Natural killer cell (primary cell): ENCODE results near the gene OR2V1. TPM values are rescaled to one million over a fixed set of nuclear protein-coding genes. Genes with fewer than 3 reads are reported as not detected.
A peak's percentile ranks its signal among the peaks of the same experiment; 100 is the strongest.

ENCODE experiments used
- ATAC-seq, 3 donors: fragments of 150-1000 bp in 2 of 3; fragments of 200-7000 bp in 1 of 3; cut with Tn5 transposase; 1 replicate in 1 of 3; 2 replicates in 2 of 3; pipeline ENCODE4 v1.10.0; 2021; ENCODE audit warnings: mild to moderate bottlenecking in 2 of 3, moderate library complexity in 2 of 3
- DNase-seq, 2 donors: peaks; one replicate each; pipeline versions ENCODE4 v3.0.0 to v3.0.0-alpha.2; 2013 to 2021; ENCODE audit warnings: mixed read lengths in 1 of 2
- H3K27ac ChIP-seq: one replicate; pipeline ENCODE4 v1.5.1; 2013; ENCODE audit warnings: mild to moderate bottlenecking, low read length
- H3K27me3 ChIP-seq: one replicate; pipeline ENCODE4 v1.6.1; 2013; ENCODE audit warnings: low read length; ENCODE audit not compliant: control insufficient read depth, insufficient read depth
- H3K36me3 ChIP-seq: one replicate; pipeline ENCODE4 v1.6.1; 2013; ENCODE audit warnings: low read length; ENCODE audit not compliant: control insufficient read depth, insufficient read depth
- H3K4me1 ChIP-seq: one replicate; pipeline ENCODE4 v1.6.1; 2013; ENCODE audit warnings: low read length; ENCODE audit not compliant: control insufficient read depth, insufficient read depth
- H3K4me3 ChIP-seq: one replicate; pipeline ENCODE4 v1.5.1; 2013; ENCODE audit warnings: low read length
- H3K9me3 ChIP-seq: one replicate; pipeline ENCODE4 v1.6.1; 2013; ENCODE audit warnings: low read length; ENCODE audit not compliant: control insufficient read depth, insufficient read depth
- H3K27ac Mint-ChIP-seq, 2 donors: one replicate each; pipeline ENCODE4 v1.8.0; 2022; ENCODE audit warnings: mild to moderate bottlenecking in 2 of 2, mixed read lengths in 2 of 2, moderate library complexity in 1 of 2
- H3K27me3 Mint-ChIP-seq, 2 donors: one replicate each; pipeline ENCODE4 v1.8.0; 2022; ENCODE audit warnings: low read depth in 2 of 2, mixed read lengths in 2 of 2
- H3K36me3 Mint-ChIP-seq: one replicate; pipeline ENCODE4 v1.8.0; 2022; ENCODE audit warnings: mixed read lengths
- H3K4me1 Mint-ChIP-seq, 2 donors: one replicate each; pipeline ENCODE4 v1.8.0; 2022; ENCODE audit warnings: mixed read lengths in 2 of 2
- H3K4me3 Mint-ChIP-seq: one replicate; pipeline ENCODE4 v1.8.0; 2022; ENCODE audit warnings: mild to moderate bottlenecking, moderate library complexity, mixed read lengths
- H3K9me3 Mint-ChIP-seq, 2 donors: one replicate each; pipeline ENCODE4 v1.8.0; 2022; ENCODE audit warnings: mixed read lengths in 2 of 2
- CTCF ChIP-seq: fragments of 200-600 bp; IDR thresholded peaks from one replicate; pipeline ENCODE4 v1.8.0; 2022; ENCODE audit warnings: antibody characterized with exemption
- WGBS: methylation state at CpG from one replicate; pipeline ENCODE4 v1.1.7; 2013; ENCODE audit warnings: missing lambda C conversion rate; ENCODE audit not compliant: insufficient coverage; 5-methylcytosine and 5-hydroxymethylcytosine counted together
- intact Hi-C: fragments of 100-400 bp; cut with micrococcal nuclease; formaldehyde crosslinking; loops from one replicate; pipeline ENCODE4 v1.14.2; 2022
- total RNA-seq, 4 donors: library from RNA; stranded (reverse); fragments of 120-200 nt in 1 of 4; gene quantifications; one replicate each; pipeline versions ENCODE4 v1.2.3 to v1.2.4, GENCODE V29; 2013 to 2022

Gene OR2V1
- total RNA-seq, 3 donors from 2014 or later (not counting 1 experiment from before 2014, with no cell fraction given), result not detected

GRCh38 chr5:181156758-181157157 is 25.8 kb upstream of the OR2V1 start:
- no peaks in the 10 kb centered on the region for H3K27me3 ChIP-seq
- no peak overlapping the region for H3K4me3 Mint-ChIP-seq
- H3K36me3 Mint-ChIP-seq, result no peaks in the 10 kb centered on the region
- no peak overlapping the region for H3K27ac ChIP-seq
- ATAC-seq (no peak), DNase-seq (no peak)
- H3K4me1 ChIP-seq, result peaks cover 19% of the 10 kb centered on the region
- no peak for TF ChIP-seq CTCF
- H3K4me1 Mint-ChIP-seq, result peaks cover 6 to 20% of the 10 kb centered on the region in 2 donors
- no peak overlapping the region for H3K27ac Mint-ChIP-seq
- no peaks in the 10 kb centered on the region for H3K9me3 Mint-ChIP-seq
- no peaks in the 10 kb centered on the region for H3K9me3 ChIP-seq
- WGBS, result 49% methylated on average over 2 of the region's 3 CpGs
- no peak overlapping the region for H3K4me3 ChIP-seq
- intact Hi-C loops, result no loop called here
- no peaks in the 10 kb centered on the region for H3K36me3 ChIP-seq
- H3K27me3 Mint-ChIP-seq, result peaks cover 0 to 17% of the 10 kb centered on the region in 2 donors

- Histone ChIP-seq H3K36me3 (no peaks in the 10 kb centered on the region), H3K27me3 (no peaks in the 10 kb centered on the region), H3K9me3 (no peaks in the 10 kb centered on the region), H3K4me1 (no peaks in the 10 kb centered on the region), H3K4me3 (no peak overlapping the region), H3K27ac (no peak overlapping the region)
- TF ChIP-seq CTCF, result no peak
- 30% methylated on average over 5 of the region's 5 CpGs for WGBS
- no peaks in the 10 kb centered on the region for H3K9me3 Mint-ChIP-seq
- H3K4me3 Mint-ChIP-seq, result no peak overlapping the region
- ATAC-seq, result peak in 1 of 3 donors; percentile 36
- H3K4me1 Mint-ChIP-seq, result peaks cover 0 to 4% of the 10 kb centered on the region in 2 donors
- H3K27me3 Mint-ChIP-seq, result peaks cover 23 to 30% of the 10 kb centered on the region in 2 donors
- H3K27ac Mint-ChIP-seq, result no peak overlapping the region
- DNase-seq, result no peak
- H3K36me3 Mint-ChIP-seq, result no peaks in the 10 kb centered on the region
- intact Hi-C loops, result no loop called here
These were observed 22.8 kb upstream of the OR2V1 start for GRCh38 chr5:181153814-181154213.

- Mint-ChIP-seq H3K9me3 (no peaks in the 10 kb centered on the region), H3K27ac (no peak overlapping the region), H3K36me3 (no peaks in the 10 kb centered on the region), H3K27me3 (peaks cover 35 to 36% of the 10 kb centered on the region in 2 donors), H3K4me1 (peaks cover 0 to 4% of the 10 kb centered on the region in 2 donors), H3K4me3 (no peak overlapping the region)
- Histone ChIP-seq H3K27ac (no peak overlapping the region), H3K36me3 (no peaks in the 10 kb centered on the region), H3K9me3 (no peaks in the 10 kb centered on the region), H3K4me1 (no peaks in the 10 kb centered on the region), H3K27me3 (no peaks in the 10 kb centered on the region), H3K4me3 (no peak overlapping the region)
- intact Hi-C loops, result no loop called here
- TF ChIP-seq CTCF, result no peak
- ATAC-seq (no peak), DNase-seq (no peak)
- WGBS, result 83% methylated on average over 9 of the region's 9 CpGs
These were observed 21.4 kb upstream of the OR2V1 start for GRCh38 chr5:181152406-181152805.

- WGBS, result 50% methylated on average over 9 of the region's 9 CpGs
- peaks cover 42 to 46% of the 10 kb centered on the region in 2 donors for H3K27me3 Mint-ChIP-seq
These were observed 20.2 kb upstream of the OR2V1 start for GRCh38 chr5:181151146-181151545.

More at GRCh38 chr5:181151146-181151545, 20.2 kb upstream of the OR2V1 start:
- no peaks in the 10 kb centered on the region for H3K9me3 Mint-ChIP-seq
- H3K36me3 Mint-ChIP-seq, result no peaks in the 10 kb centered on the region
- intact Hi-C loops, result no loop called here
- H3K27ac Mint-ChIP-seq, result no peak overlapping the region
- Histone ChIP-seq H3K4me3 (no peak overlapping the region), H3K36me3 (no peaks in the 10 kb centered on the region), H3K9me3 (no peaks in the 10 kb centered on the region), H3K27me3 (no peaks in the 10 kb centered on the region), H3K4me1 (no peaks in the 10 kb centered on the region), H3K27ac (no peak overlapping the region)
- H3K4me1 Mint-ChIP-seq, result peaks cover 0 to 4% of the 10 kb centered on the region in 2 donors
- TF ChIP-seq CTCF, result no peak
- ATAC-seq (no peak), DNase-seq (no peak)
- no peak overlapping the region for H3K4me3 Mint-ChIP-seq
